ENCODE data around the gene GRWD1.

The GRWD1 gene

DNA sequence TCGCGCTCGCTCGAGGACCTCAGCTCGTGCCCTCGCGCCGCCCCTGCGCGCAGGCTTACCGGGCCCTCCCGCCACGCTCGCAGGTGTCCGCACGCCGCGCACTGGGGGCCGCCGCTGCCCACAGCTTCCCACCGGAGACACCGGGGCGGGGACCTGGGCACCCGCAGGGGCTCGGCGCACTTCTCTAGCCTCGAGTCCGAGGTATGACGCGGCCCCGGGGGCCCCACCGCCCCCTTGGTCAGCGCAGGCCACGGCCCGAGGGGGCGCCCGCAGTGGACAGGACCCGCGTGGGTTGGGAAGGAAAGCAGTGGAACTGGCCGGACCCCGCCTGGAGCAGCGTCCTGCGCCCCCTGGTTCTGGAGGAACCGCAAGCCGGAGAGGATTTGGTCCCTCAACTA lies 2.1 kb upstream of the GRWD1 start:
- DNase-seq (ENCODE audit: insufficient read length, low spot score): no peak
- FAIRE-seq: no peak
- TF ChIP-seq POLR2A (IDR thresholded peaks at IDR 0.05; ENCODE audit: low read depth, low read length): no peak

DNA sequence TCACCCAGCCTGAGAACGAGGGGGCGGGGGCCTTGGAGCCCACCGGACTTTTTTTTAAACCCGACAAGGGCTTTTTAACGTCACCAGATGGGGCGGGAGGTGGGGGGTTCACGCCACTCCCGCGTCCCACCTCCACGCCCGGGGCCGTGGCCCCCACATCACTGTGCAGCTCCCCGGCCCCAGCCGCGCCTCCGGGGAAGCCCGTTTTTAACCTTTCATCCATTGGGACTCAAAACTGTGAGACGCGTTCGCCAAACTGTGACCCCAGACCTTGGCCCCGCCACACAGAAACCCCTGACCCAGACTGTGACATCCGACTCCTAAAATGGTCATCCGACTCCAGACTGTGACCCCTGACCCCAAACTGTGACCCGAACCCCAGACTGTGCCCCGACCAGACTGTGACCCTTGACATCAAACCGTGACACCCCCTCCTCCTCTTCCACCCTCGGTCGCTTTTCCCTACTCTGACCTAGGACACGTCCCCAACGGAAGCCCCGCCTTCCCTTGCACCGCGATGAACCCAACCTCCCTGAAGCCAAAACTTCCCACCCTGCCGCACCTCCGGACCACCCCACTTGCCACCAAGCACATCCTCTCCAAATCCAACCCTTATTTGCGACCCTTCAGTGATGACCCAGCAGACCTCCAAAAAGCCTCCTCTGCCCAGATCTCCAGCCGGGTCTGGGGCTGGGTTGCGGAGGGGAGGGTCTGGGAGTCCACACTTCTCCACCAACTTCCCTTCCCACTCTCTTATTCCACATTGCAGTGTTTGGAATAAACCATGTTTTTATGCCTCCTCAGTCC lies 1.5 kb upstream of the GRWD1 start:
- DNase-seq (ENCODE audit: insufficient read length, low spot score): no peak
- no peak for FAIRE-seq
- TF ChIP-seq POLR2A (IDR thresholded peaks at IDR 0.05; ENCODE audit: low read depth, low read length): no peak

DNA sequence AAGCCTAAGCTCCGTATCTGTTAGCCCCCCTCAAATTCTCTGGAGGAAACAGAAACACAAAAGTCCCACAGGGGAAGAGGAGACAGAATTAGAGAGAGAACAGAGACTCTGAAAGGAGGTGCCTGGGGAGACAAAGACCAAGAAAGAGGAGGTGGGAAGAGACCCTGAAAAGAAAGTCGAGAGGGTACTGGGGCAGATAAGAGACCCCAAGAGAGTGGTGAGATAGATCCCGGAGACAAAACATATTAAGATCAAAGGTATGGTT lies 915 bp upstream of the GRWD1 start:
- FAIRE-seq (no peak), DNase-seq (ENCODE audit: insufficient read length, low spot score) (no peak)
- no peak for TF ChIP-seq POLR2A (IDR thresholded peaks at IDR 0.05; ENCODE audit: low read depth, low read length)

DNA sequence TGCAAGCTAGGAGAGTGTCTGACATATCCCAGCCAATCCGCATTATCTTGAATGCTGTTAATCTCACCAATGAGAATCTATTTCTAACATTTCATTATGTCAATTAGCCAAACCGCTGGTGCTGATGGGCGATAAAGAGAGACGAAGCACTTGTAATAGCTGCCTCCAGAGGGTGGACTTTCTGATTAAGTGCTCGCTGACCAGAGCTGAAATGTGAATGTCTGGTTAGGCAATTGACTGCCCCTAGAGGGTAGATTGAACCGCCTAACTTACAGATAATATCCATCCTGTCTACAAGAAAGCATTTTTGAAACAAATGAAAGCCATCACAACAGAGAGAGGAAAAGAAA lies 552 bp upstream of the GRWD1 start:
- DNase-seq (ENCODE audit: insufficient read length, low spot score) (peak; percentile 94), FAIRE-seq (peak; percentile 43)
- no peak for TF ChIP-seq POLR2A (IDR thresholded peaks at IDR 0.05; ENCODE audit: low read depth, low read length)

DNA sequence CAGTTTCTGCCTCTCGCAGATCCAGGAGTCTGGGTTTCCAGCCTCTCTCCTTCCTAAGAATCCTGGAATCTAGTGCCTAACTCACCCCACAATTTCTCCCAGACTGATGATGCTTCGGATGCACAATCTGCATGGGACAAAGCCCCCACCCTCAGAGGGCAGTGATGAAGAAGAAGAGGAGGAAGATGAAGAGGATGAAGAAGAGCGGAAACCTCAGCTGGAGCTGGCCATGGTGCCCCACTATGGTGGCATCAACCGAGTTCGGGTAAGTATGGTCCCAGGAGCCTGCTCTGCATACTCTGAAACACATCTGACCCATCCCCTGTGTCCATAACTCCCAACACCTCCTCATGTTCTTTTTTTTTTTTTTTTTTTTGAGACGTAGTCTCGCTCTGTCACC lies 796 bp downstream of the GRWD1 start:
- FAIRE-seq (no peak), DNase-seq (ENCODE audit: insufficient read length, low spot score) (no peak)
- TF ChIP-seq POLR2A (IDR thresholded peaks at IDR 0.05; ENCODE audit: low read depth, low read length): no peak

DNA sequence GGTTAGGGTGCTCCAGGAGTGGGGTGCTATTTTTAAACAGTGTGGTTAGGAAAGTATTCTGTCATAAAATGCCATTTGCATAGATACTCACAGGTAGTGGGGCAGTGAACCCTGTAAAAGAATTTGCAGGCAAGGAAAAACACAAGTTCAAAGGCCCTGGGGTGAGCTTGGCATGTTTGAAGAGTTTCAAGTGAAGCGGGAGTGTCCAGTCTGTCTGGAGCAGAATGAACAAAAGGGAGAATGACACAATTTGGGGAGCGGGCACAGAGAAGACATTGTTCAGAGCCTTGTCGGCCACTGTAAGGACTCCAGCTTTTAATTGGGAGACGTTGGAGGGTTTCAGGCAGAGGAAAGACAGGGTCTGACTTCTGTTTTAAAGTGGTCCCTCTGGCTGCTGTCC lies 2.8 kb downstream of the GRWD1 start:
- no peak for FAIRE-seq
- no peak for TF ChIP-seq POLR2A (IDR thresholded peaks at IDR 0.05; ENCODE audit: low read depth, low read length)
- DNase-seq (ENCODE audit: insufficient read length, low spot score): no peak

DNA sequence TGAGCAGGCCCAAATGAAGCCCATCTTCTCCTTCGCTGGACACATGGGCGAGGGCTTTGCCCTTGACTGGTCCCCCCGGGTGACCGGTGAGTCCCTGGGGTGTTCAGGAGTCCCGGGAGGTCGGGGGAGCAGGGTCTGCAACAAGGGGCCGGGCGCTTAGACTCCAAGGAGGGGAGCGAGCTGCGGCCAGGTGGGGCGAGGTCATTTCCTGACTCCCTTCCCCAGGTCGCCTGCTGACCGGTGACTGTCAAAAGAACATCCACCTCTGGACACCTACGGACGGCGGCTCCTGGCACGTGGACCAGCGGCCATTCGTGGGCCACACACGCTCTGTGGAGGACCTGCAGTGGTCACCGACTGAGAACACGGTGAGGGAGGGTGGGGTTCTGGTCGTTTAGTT lies 4.7 kb downstream of the GRWD1 start:
- FAIRE-seq (no peak), DNase-seq (ENCODE audit: insufficient read length, low spot score) (no peak)
- no peak for TF ChIP-seq POLR2A (IDR thresholded peaks at IDR 0.05; ENCODE audit: low read depth, low read length)

DNA sequence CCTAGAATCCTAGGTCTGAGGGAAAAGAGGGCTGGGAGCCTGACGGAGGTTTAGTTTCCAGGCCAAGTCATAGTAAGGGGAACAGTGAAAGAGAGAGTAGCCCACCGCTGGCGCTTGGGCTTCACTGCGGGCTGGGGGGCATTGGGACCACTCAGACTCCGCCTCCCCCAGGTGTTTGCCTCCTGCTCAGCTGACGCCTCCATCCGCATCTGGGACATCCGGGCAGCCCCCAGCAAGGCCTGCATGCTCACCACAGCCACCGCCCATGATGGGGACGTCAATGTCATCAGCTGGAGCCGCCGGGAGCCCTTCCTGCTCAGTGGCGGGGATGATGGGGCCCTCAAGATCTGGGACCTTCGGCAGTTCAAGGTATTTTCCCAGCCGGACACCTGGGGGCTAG lies 5.1 kb downstream of the GRWD1 start:
- TF ChIP-seq POLR2A (IDR thresholded peaks at IDR 0.05; ENCODE audit: low read depth, low read length): no peak
- FAIRE-seq (no peak), DNase-seq (ENCODE audit: insufficient read length, low spot score) (no peak)

DNA sequence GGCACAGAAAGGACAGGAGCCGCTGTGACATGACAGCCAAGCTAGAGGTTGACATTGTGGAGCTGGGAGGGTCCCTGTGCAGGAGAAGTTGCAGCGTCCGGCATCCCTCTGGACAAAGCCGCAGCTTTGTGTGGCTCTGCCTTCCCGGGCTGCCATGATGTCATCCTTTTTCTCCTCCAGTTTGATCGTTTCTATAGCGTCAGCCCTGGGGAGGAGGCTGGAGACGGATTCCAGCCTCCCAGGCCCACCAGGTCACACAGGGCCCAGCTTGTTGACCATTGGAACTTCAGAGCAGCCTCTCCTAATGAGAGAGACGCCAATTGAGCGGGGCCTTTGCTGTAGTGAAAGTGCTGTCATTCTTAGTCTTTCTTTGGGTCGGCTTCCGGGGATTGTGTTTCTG lies 5.8 kb downstream of the GRWD1 start:
- DNase-seq (ENCODE audit: insufficient read length, low spot score) (no peak), FAIRE-seq (no peak)
- TF ChIP-seq POLR2A (IDR thresholded peaks at IDR 0.05; ENCODE audit: low read depth, low read length): no peak

DNA sequence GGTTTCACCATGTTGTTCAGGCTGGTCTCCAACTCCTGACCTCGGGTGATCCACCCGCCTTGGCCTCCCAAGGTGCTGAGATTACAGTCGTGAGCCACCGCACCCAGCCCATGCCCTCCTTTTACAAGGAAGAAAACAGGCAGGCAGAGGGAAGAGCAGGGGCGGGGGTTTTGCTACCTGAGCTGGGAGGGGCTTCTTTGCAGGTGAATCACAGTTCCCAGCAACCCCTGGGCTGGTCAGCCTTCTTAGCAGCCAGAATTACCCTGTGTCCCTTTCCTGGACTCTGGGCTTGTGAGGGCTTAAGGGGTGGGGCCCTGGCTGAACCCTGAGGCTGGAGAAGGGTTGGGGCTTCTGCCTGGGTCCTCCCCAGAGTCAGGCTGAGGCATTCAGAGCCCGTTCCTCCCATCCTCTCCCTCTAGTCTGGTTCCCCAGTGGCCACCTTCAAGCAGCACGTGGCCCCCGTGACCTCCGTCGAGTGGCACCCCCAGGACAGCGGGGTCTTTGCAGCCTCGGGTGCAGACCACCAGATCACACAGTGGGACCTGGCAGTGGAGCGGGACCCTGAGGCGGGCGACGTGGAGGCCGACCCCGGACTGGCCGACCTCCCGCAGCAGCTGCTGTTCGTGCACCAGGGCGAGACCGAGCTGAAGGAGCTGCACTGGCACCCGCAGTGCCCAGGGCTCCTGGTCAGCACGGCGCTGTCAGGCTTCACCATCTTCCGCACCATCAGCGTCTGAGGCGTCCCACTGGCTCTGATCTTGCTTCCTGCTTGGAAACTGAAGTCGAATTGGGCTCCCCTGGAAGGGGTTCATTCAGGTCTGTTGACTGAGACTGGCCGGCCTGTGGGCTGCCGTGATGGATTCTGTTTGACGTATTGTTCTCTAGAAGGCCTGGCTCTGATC lies 6.8 kb downstream of the GRWD1 start:
- no peak for DNase-seq (ENCODE audit: insufficient read length, low spot score)
- FAIRE-seq: no peak
- no peak for TF ChIP-seq POLR2A (IDR thresholded peaks at IDR 0.05; ENCODE audit: low read depth, low read length)

DNA sequence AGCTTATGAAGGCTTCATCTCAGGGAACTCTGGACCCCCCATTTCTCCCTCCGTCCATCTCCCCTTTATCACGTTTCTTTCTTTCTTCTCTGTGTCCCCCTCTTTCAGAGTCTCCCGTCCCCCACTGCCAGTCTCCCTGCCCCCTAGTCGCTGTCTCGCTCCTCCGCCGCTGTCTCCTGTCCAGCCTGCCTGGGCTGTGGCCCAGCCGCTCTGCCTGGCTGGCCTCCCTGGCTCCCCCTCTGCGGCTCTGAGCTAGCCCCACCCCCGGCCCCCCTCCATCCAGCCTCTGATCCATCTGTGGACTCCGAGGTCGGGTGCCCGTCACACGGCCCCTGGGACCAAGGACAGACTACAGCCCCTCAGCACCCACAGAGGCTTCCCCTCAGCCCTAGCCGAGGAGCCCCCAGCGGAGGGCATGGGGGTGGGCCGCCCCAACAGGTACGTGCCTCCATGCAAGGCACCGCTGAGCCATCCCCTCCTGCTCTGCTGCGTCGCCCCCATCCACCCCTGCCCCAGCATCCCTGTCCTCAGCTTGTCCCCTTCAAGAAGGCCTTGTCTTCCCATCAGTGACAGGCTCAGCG lies 8.5 kb downstream of the GRWD1 start:
- FAIRE-seq (no peak), DNase-seq (ENCODE audit: insufficient read length, low spot score) (no peak)
- TF ChIP-seq POLR2A (IDR thresholded peaks at IDR 0.05; ENCODE audit: low read depth, low read length): no peak

DNA sequence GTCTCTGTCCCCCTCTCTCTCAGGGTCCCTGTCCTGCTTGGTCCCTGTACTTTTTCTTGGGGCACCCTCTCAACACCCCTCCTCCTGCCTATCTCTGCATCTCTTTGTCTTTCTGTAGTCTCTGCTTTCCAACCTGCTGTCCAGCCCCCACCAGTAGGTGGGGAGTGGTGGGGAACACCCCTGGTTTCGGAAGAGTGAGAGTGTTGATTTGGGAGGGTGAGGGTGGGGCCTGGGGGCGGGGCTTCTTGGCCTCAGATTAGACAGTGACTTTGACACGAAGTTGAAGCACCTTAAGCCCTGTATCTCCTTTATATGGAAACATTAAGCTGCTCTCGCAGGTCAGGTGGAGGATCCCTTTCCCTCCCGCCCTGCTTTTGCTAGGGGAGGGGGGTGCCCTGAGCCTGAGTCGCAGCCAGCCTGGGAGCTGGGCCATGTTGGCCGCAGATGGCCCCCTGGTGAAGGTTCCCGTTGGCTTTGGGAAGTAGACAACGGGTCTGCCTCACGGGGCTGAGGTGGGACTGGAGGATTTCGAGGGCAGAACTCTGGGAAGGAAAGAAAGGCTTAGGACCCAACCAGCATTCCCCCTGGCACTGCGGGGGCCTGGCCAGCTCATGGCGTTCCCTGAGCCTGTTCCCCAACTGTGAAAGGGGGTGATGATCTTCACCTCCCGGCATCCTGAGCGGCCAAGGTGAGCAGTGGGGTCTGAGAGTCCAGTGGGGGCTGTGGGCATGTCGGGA lies 9.6 kb downstream of the GRWD1 start, which contains the start of gene KCNJ14:
TSS of gene KCNJ14 (plus strand) at position 404 of the 737 bp plus-strand sequence. CDS start 6,151 bp downstream, outside the sequence.
- DNase-seq (ENCODE audit: insufficient read length, low spot score) (no peak), FAIRE-seq (no peak)
- no peak for TF ChIP-seq POLR2A (IDR thresholded peaks at IDR 0.05; ENCODE audit: low read depth, low read length)

DNA sequence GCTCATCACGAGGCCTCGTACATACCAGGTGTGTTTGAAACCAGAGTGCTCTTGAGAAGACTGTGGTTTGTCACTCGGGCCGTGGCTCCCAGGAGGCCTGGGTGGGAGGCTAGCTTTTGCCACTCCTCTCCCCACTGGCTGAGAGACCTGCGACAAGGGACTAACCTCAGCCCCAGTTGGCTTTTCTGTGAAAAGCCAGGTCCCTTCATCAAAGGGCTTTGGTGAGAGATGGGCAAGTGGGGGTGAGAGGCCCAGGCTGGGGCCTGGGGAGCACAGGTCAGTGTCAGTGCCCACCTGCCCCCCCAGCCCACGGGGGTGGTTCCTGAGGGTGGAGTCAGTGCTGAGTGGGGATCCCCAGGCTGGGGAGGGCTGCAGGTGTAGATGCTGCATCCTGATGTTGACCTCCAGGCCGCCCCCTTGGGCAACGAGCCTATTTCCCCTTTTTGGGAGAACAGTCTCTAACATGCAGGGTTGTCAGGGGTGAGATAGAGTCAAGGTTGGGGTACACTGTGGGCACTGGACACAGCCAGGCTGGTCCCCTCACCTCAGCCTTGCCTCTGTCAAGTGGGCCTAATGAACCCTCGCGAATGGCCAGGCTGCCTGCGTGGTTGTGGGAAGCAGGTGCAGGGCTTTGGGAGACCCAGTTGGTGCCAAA lies 10.3 kb downstream of the GRWD1 start:
- TF ChIP-seq POLR2A (IDR thresholded peaks at IDR 0.05; ENCODE audit: low read depth, low read length): no peak
- FAIRE-seq (no peak), DNase-seq (ENCODE audit: insufficient read length, low spot score) (no peak)

All from H54 (cell line).